ENCODE results near the gene ENO1.
"Not testable (repeated sequence)": the region's sequence is repeated elsewhere in the genome, so short reads cannot be mapped to it uniquely, and the experiment has no call there.

The ENO1 gene

DNA sequence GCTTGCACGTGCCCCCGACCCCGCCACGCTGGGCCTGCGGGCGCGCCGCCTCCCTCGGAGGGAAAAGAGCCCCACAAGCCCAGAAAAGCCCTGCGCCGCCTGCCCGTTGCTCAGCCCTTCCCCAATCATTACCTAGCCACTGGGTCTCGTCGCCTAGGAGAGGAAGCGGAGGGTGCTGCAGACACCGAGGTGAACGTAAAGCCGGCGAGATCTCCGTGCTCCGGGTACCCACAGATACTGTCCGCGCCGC is at the start of gene ENO1:
Gene ENO1 (minus strand): TSS at position 239 of the 250 bp plus-strand sequence. CDS start 3,778 bp downstream, outside the sequence.
- no peak for DNase-seq (ENCODE audit: low read depth)

- no peak for DNase-seq (ENCODE audit: low read depth)
Observed at GRCh38 chr1:8926707-8927694, 48.5 kb upstream of the ENO1 start.

GRCh38 chr1:8925960-8926359 is 47.5 kb upstream of the ENO1 start:
- no peak for DNase-seq (ENCODE audit: low read depth)

DNA sequence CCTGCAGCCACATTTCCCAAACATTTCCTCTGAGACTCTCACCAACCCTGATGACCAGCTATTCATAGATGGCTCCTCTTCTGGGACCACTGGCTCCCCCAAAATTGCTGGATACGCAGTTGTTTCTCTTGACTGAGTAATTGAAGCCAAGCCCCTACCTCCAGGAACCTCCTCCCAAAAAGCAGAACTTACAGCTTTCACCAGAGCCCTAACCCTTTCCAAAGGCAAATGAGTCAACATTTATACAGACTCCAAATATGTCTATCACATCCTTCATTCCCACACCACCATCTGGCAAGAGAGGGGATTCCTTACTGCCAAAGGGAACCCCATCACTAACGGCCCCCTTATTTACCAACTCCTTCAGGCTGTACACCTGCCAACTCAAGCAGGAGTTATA is 46.9 kb upstream of the ENO1 start:
- DNase-seq (ENCODE audit: low read depth): no peak

DNA sequence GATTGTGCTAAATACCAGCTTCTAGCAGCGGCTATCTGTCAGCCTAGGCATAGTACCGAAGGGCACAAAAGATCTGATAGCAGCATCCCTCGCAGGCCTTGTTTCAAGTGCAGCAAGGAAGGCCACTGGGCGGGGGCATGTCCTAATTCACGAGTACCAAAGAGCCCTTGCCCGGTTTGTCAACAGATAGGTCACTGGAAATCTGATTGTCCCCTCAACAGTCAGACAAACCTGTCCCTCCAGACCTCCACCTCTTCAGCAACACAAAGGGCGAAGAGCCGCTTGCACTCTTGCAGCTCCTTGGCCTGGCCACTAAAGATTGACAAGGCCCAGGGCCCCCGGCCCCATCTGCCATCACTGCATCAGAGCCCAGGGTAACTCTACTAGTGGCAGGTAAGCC is 44.5 kb upstream of the ENO1 start:
- DNase-seq (ENCODE audit: low read depth): no peak

GRCh38 chr1:8917536-8917935 is 39.0 kb upstream of the ENO1 start:
- DNase-seq (ENCODE audit: low read depth): not testable (repeated sequence)

DNA sequence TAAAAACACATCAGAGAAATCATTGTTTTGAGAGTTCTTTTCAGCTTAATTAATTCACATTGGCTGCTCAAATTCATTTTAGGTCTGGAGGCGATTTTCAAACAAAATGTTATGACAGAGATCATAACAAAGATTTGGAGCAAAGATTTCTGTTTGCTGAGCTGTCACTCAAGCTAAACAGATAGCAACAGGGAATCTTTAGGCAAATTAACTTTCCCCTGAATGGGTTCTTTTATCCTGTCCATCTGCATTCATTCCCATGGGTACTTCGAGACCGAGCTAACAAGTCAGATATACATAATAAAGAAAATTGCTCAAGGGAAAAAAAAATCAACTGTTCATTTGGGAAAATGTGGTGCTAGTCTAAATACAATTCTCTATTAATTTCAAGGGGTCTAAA is 37.0 kb upstream of the ENO1 start:
- no peak for DNase-seq (ENCODE audit: low read depth)

GRCh38 chr1:8914466-8914865 is 36.0 kb upstream of the ENO1 start:
- no peak for DNase-seq (ENCODE audit: low read depth)

- DNase-seq (ENCODE audit: low read depth): no peak
Observed at GRCh38 chr1:8913457-8913856, 35.0 kb upstream of the ENO1 start.

- DNase-seq (ENCODE audit: low read depth): no peak
Observed at GRCh38 chr1:8911416-8912309, 33.2 kb upstream of the ENO1 start.

DNA sequence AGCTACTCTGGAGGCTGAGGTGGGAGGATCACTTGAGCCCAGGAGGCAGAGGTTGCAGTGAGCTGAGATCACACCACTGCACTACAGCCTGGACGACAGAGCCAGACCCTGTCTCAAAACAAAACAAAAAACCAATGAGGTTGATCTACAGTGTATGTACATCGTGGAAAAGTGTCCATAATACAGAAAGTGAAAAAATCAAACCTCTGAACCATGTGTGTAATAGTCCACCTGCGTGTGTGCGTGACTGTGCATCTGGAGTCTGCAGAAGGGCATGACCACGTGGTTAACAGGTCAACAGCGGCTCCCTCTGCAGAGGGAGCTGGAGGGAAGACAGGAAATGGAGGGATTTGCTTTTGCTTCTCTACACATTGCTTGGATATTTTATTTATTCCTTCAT is 32.4 kb upstream of the ENO1 start:
- DNase-seq (ENCODE audit: low read depth): no peak

GRCh38 chr1:8910331-8910730 is 31.8 kb upstream of the ENO1 start:
- no peak for DNase-seq (ENCODE audit: low read depth)

- DNase-seq (ENCODE audit: low read depth): no peak
Observed at GRCh38 chr1:8908388-8909151, 30.1 kb upstream of the ENO1 start.

DNA sequence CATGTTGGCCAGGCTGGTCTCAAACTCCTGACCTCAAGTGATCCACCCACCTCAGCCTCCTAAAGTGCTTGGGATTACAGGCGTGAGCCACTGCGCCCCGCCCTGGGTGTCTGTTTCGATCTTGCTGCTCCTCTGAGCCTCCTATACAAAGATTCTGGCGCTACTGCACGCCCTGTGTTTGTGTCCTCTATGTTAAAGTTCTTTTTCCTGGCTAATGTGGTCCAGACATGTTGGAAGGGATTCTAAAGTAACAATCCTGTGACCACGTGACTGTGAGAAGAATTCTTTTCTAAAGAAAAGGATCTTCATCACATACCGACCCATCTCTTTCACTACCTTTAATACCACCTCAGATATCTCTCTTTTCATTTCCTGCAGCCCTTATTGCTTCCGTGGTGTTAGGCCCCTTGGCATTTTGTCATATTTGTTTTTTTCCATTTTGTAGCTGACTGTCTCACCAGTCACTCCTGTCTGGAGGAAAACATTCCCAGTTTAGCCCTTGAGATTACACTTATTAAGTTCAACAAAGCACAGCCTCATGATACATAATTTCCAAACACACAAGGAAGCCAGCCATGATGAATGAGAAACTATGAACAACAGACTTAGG is 27.2 kb upstream of the ENO1 start:
- no peak for DNase-seq (ENCODE audit: low read depth)

DNA sequence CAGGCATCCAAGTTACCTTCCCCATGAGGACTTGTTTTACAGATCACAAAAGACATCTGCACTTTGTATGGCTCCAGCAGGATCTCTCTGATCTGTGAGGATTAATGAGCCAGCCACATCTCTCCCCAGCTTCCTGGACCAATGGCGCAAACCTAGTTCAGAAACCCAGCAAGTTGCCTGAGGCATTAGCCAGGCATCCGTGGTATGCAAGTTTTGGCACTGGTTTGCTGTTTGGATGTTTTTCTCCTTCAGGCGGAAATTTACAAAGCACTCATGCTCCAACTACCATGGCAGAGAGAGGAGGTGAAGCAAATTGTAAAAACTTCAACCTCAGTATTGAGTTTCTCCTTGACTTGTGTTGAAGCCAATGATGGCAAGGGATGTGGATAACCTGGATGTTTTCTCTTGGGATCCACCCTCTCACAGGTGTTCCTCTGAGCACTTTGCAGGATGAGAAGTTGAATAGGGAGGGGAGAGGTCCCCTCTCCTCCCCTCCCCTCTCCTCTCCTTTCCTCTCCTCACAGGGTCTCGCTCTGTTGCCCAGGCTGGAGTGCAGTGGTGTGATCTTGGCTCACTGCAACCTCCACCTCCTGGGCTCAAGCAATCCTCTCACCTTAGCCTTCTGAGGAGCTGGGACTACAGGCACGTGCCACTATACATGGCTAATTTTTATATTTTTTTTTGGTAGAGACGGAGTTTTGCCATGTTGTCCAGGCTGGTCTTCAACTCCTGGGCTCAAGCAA is 25.6 kb upstream of the ENO1 start:
- no peak for DNase-seq (ENCODE audit: low read depth)

- no peak for DNase-seq (ENCODE audit: low read depth)
Observed at GRCh38 chr1:8903410-8903809, 24.9 kb upstream of the ENO1 start.

DNA sequence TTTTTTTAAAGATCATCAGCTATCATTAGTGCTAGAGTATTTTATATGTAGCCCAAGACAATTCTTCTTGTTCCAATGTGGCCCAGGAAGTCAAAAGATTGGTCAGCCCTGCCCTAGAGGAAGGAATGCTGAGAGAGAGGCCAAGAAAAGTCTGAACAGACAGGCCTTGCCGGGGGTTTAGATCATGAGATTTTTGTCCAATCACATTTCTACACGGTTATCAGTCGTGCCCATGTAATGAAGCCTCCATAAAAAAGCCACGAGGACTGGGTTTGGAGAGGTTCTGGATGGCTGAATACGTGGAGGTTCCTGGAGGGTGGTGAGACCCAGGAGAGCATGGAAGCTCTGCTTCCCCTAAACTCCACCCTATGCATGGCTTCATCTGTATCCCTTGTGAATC is 24.3 kb upstream of the ENO1 start:
- no peak for DNase-seq (ENCODE audit: low read depth)

- not testable (repeated sequence) for DNase-seq (ENCODE audit: low read depth)
Observed at GRCh38 chr1:8900684-8901083, 22.2 kb upstream of the ENO1 start.

- DNase-seq (ENCODE audit: low read depth): no peak
Observed at GRCh38 chr1:8899046-8899445, 20.6 kb upstream of the ENO1 start.

DNA sequence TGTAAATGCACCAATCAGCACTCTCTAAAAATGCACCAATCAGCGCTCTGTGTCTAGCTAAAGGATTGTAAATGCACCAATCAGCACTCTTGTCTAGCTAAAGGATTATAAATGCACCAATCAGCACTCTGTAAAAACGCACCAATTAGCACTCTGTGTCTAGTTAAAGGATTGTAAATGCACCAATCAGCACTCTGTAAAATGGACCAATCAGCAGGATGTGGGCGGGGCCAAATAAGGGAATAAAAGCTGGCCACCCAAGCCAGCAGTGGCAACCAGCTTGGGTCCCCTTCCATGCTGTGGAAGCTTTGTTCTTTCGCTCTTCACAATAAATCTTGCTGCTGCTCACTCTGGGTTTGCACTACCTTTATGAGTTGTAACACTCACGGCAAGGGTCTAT is 19.9 kb upstream of the ENO1 start:
- DNase-seq (ENCODE audit: low read depth): not testable (repeated sequence)

- DNase-seq (ENCODE audit: low read depth): not testable (repeated sequence)
Observed at GRCh38 chr1:8897505-8897904, 19.0 kb upstream of the ENO1 start.

Data from activated T-cell treated with anti-CD3 and anti-CD28 coated beads for 1 hour (primary cell).